GM21367 (cell line): ENCODE measurements around the gene ABCG1.

Experiments used
- ATAC-seq: cut with Tn5 transposase; IDR thresholded peaks from one replicate; pipeline ENCODE4 v1.9.1; 2021; ENCODE audit not compliant: unreplicated experiment

ABCG1 gene

GRCh38 chr21:42317826-42318746 lies 99.1 kb downstream of the ABCG1 start:
- no peak for ATAC-seq

DNA sequence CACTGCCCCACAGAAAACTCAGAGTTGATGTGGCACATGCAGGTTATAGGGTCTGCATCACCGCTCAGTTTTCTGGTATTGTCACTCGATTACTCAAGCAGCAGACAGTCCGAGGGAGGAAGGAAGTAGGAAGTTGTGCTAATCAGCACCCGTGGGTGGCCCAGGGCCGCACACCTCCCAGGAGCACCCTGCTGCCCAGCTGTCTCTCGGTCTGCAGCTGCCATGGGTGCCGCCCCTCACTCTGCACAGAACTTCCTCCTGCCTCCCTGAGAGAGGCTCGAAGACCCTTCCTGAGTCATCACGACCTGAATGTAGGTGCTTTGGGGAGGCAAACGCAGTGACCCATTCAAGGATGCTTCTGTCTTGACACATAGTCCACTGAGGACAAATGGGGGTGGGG lies 100.4 kb downstream of the ABCG1 start:
- no peak for ATAC-seq

DNA sequence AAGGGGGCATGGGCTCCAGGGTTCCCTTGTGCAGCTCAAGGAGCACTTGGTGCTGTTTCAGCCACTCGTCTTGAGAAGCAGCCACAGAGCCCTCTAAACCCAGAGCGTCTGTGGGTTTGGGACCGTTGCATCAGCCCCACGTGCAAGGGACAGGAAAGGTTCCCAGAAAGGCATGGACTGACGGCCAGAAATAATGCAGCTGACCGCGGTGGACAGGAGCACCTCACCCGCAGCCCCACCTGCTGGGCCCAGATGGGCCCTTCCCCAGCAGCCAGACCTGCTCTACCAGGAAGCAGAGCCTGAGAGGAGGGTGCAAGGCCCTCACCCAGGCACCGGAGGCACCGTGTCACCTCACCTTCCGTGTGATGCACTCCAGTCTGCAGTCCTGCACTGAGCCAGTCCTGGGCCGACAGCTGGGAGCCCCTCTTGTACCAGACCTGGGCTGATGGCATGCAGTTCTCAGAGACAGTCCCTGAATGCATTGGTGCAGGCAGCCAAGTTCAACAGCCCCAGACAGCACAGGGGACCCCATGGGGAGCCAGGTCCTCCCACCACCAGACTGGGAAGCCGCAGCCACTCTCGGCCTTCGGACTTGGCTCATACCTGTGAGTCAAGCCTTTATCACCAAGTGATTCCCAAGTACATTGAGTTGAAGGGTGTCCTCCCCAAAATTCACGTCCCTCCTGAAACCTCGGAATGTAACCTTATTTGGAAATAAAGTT lies 101.1 kb downstream of the ABCG1 start:
- ATAC-seq: no peak

GRCh38 chr21:42320791-42321190 lies 101.9 kb downstream of the ABCG1 start:
- no peak for ATAC-seq

- no peak for ATAC-seq
These were observed 102.3 kb downstream of the ABCG1 start for GRCh38 chr21:42321231-42321630.

DNA sequence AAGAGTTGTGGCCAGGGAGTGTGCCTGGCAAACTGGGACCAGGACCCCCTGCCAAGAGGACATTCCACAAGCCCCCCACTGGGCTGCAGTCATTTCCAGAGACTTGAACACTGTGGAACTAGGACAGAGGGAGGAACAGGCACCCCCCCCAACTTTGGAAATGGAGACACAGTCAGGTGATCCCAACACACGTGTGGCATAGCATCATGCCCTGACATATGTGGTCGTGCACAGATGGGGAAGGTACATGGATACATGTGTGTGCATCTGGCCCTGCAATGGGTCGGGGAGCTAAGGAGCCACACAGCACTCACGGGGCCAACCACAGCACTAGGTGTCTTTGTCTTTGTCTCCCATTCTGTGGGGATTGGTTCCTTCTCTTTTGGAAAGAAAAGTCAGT lies 102.9 kb downstream of the ABCG1 start:
- ATAC-seq: no peak

DNA sequence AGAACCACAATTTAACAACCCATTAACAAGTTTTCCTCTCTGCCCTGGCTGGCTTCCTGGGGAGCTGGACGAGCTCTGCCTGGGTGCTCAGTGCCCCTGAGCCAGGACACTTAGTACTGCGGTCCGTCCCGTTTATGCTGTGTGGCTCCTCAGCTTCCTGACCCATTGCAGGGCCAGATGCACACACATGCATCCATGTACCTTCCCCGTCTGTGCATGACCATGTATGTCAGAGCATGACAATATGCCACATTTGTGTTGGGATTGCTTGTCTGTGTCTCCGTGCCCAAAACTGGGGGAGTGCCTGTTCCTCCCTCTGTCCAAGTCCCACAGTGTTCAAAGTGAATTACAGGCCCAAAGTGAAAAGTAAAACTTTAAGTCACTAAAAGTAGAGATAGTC lies 106.0 kb downstream of the ABCG1 start:
- no peak for ATAC-seq

GRCh38 chr21:42330380-42331371 lies 111.7 kb downstream of the ABCG1 start:
- no peak for ATAC-seq

- no peak for ATAC-seq
These were observed 112.7 kb downstream of the ABCG1 start for GRCh38 chr21:42331660-42332059.

DNA sequence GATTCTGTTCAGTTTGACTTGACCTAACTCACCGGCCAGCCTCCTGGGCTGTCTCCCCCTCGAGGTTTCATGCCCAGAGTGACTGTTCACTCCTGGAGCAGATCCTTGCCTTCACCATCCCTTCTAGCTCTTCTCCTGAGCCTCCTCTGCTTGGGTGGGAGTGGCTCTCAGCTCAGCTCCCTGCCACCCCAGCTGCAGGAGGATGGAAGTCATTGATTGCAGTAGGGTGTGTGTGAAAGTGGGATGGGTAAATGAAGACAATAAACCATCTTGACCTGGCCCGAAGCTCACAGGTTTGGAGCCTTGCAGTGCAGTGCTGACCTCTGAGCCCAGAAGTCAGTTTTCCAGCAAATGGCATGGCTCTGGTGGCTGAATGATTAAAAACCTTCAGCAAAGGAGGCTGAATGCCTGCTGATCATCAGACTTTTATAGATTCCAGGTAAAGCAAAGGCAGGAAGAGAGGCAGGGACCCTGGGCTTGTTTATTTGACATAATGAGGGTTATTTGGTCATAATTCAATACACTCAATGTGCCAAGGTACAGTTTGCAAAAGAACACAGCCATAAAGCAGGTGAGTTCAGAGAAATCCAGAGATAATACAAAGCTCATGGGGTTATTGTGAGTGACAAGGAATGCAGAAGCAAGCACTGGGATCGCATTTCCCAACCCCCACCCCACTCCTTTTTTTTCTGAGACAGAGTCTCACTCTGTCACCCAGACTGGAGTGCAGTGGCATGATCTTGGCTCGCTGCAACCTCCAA lies 113.8 kb downstream of the ABCG1 start:
- no peak for ATAC-seq

GRCh38 chr21:42336054-42336453 lies 117.1 kb downstream of the ABCG1 start:
- no peak for ATAC-seq

DNA sequence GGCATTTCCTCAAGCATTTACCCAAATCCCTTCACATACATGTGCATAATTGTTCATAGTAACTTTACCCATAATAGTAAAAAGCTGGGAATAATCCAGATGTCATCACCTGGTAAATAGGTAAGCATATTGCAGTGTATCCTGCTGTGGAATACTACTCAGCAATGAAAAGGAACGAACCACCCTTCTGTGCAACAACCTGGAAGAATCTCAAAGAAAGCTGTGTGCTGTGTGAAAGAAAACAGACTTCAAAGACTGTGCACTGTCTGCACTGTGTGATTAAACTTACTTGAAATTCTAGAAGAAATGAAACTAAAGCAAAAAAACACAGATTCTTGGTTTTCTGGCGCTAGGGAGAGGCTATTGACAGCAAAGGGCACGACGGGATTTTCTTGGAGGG lies 118.3 kb downstream of the ABCG1 start:
- ATAC-seq: no peak

DNA sequence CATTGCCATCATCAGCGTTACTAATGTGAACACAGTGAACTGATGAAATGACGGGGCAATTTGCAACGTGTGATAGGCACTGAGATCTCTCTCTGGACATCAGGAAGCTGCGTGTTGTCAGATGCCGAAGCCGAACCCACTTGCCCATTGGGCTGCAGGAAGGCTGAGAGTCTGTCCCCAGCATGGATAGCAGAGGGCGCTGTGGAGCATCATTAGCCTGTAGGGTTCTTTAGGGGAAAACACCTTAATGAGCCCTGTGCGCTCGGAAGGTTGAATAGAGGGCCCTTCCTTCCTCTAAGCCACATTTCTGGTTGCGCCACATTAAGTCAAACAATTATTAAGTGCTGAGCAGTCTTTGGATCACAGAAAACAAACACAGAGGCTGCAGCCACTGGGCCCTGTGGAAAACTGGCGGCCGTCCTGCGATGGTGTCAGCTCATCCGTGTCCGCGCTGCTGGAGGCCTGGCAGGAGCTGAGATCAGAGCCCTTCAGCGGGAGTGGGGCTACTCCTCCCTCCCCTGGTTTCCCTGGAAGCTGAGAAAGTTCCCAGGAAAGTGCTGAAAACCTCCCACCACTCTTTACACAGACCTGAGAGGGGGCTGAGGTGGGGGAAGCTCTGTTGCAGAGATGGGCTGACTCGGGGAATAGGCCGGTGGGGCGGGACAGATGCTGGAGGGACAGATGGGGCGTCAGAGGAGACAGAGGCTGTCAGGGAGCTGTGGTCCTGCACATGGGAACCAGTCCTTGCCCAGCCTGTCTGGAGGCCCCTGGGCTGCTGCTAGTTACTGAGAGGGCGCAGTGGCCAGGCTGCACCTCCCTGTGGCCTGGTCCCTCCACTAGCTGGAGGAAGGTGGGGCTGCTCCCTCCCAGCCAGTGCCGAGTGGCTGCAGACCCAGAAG lies 119.1 kb downstream of the ABCG1 start:
- ATAC-seq: no peak

- ATAC-seq: no peak
These were observed 120.1 kb downstream of the ABCG1 start for GRCh38 chr21:42338729-42339715.

DNA sequence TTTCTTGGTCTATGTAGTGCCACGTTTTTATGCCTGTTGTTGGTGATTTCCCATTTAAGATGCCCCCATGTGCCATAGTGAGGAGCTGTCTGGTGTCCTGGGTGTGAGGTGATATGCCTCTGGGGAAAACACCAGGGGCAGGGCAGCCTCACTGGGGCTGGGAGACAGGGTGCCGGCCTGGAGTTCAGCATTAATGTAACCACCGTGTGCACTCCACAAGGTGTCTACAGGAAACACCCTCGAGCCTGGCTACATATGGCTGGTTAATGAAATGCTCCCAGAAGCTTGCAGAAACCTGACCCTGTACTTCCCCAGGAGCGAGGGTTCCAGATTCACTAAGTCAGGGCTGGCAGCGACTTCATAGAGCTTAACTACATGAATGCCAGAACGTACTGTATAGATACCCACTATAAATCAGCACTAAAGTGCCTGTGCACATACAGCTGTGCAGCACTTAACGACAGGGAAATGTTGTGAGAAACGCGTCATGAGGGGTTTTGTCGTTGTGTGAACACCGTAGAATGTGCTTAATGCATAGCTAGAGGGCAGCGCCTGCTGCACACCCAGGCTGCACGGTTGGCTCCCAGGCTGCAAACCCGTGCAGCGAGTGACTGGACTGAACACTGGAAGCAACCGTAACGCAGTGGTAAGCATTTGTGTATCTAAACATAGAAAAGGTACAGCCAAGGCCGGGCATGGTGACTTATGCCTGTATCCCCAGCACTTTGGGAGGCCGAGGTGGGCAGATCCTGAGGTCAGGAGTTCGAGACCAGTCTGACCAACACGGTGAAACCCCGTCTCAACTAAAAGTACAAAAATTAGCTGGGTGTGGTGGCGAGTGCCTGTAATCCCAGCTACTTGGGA lies 121.5 kb downstream of the ABCG1 start:
- ATAC-seq: no peak

- no peak for ATAC-seq
These were observed 123.0 kb downstream of the ABCG1 start for GRCh38 chr21:42341776-42342542.
